ENCODE data around the gene COMMD3.

DNA sequence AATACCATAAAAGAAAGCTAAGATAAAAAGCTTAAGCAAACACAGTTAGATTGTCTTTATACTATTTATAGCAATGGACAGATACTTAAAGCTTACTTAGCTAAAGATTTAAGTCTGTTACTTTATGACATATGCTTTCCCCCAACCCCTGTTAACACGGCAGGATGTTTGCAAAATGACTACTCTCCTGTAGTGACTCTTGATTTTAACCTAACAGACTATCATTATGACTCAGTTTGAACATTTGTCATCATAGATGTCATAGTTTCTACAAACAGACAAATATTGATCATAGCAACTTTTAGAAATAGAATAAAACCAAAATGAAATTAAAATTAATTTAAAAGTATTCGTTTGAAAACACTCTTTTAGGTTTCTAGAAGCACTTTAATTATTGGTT lies 7.8 kb upstream of the COMMD3 start:
- TF ChIP-seq, protein P1, sequence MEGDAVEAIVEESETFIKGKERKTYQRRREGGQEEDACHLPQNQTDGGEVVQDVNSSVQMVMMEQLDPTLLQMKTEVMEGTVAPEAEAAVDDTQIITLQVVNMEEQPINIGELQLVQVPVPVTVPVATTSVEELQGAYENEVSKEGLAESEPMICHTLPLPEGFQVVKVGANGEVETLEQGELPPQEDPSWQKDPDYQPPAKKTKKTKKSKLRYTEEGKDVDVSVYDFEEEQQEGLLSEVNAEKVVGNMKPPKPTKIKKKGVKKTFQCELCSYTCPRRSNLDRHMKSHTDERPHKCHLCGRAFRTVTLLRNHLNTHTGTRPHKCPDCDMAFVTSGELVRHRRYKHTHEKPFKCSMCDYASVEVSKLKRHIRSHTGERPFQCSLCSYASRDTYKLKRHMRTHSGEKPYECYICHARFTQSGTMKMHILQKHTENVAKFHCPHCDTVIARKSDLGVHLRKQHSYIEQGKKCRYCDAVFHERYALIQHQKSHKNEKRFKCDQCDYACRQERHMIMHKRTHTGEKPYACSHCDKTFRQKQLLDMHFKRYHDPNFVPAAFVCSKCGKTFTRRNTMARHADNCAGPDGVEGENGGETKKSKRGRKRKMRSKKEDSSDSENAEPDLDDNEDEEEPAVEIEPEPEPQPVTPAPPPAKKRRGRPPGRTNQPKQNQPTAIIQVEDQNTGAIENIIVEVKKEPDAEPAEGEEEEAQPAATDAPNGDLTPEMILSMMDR (IDR thresholded peaks at IDR 0.05), result no peak
- no peak for TF ChIP-seq POLR2A (IDR thresholded peaks at IDR 0.05)

Measured in right lobe of liver (tissue), 4 donors.